ENCODE results near the gene SCN1B. TPM values are rescaled to one million over a fixed set of nuclear protein-coding genes. Genes with fewer than 3 reads are reported as not detected.

Gene SCN1B
- total and polyA plus RNA-seq, 10 of the 15 experiments (the other 5 are each of a cell fraction or from before 2014, with no cell fraction given): 0.04 to 0.54 (median 0.11) TPM; not detected in 3

DNA sequence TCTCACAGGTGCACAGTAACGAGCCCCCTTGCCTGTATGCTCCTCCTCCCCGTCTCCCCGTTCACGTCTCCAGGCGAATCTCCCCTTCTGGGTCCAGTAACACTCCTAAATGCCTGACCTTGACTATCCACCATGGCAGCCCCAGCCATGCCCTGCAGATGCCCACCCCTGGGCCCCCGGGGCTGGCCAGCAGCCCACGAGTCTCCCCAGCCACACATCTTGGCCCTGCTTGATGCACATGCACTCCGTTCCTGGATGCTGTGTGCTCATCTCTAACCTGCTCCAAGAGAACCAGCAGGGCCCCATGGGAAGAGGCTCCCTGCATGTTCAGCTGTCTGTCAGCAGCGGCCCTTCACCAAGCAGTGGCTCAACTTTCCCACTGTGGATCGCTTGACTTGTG is 43.2 kb downstream of the SCN1B start (continued):
- no peak for TF ChIP-seq ZBTB4 (CRISPR knock-in tag; IDR thresholded peaks at IDR 0.05)
- TF ChIP-seq E2F8 (IDR thresholded peaks at IDR 0.05; ENCODE audit: low read depth, partially characterized antibody): no peak
- TF ChIP-seq STAT1 (conservative IDR thresholded peaks at IDR 0.05): no peak
- no peak for TF ChIP-seq JUNB (IDR thresholded peaks at IDR 0.05)

GRCh38 chr19:35073941-35074340 is 43.7 kb downstream of the SCN1B start:
- intact Hi-C loops (cut with micrococcal nuclease; ENCODE audit: unreplicated experiment): no loop called here
- no TSS peak for BruUV-seq (replicated peaks)
- TF ChIP-seq JUNB (IDR thresholded peaks at IDR 0.05): no peak
- no peak for TF ChIP-seq CREB1 (IDR thresholded peaks at IDR 0.05; ENCODE audit: low read depth)
- no peak for TF ChIP-seq EGR1 (IDR thresholded peaks at IDR 0.05; ENCODE audit: borderline replicate concordance in 1 of 2, low read depth in 2 of 2, low read length in 2 of 2)
- TF ChIP-seq NR2F1 (conservative IDR thresholded peaks at IDR 0.05): no peak
- no peak for TF ChIP-seq TCF7 (IDR thresholded peaks at IDR 0.05; ENCODE audit: borderline replicate concordance)
- no peak for TF ChIP-seq CUX1 (IDR thresholded peaks at IDR 0.05; ENCODE audit: insufficient replicate concordance, low read depth, low read length)
- TF ChIP-seq CHD4 (IDR thresholded peaks at IDR 0.05): no peak

More at GRCh38 chr19:35073941-35074340, 43.7 kb downstream of the SCN1B start:
- H3K27me3 ChIP-seq (replicated peaks in 1 of 2; ENCODE audit: control insufficient read depth in 2 of 2, insufficient read depth in 2 of 2, low read length in 1 of 2): peaks cover 0 to 1% of the 10 kb centered on the region in 2 experiments; a peak in 1 of 4 replicates
- 12% methylated on average over 8 of the region's 8 CpGs for WGBS (ENCODE audit: insufficient coverage, insufficient replicate concordance, low lambda C conversion rate, missing lambda C conversion rate)
- H3K9me3 ChIP-seq (replicated peaks; ENCODE audit: control insufficient read depth, insufficient read depth, low read length): no peaks in the 10 kb centered on the region; the same call in 2 of the 3 replicates
- no peak overlapping the region for H3K27ac ChIP-seq (ENCODE audit: control insufficient read depth, insufficient read depth)
- no peak overlapping the region for H3K4me3 ChIP-seq
- H3K9ac ChIP-seq (ENCODE audit: control insufficient read depth, insufficient read depth, low read length): no peak overlapping the region
- H3K4me2 ChIP-seq (ENCODE audit: control insufficient read depth, insufficient read depth): no peak overlapping the region
- no peak overlapping the region for H2AFZ ChIP-seq (ENCODE audit: control insufficient read depth, low read depth, low read length)
- no peaks in the 10 kb centered on the region for H3K79me2 ChIP-seq (ENCODE audit: control insufficient read depth, insufficient read depth, low read length)
- POLR2A ChIA-PET: no interaction called here
- CTCF ChIA-PET: no interaction called here
- no peaks in the 10 kb centered on the region for H4K20me1 ChIP-seq (ENCODE audit: control insufficient read depth, insufficient read depth)
- RAD21 ChIA-PET (ENCODE audit: unreplicated experiment): no interaction called here
- no peak for FAIRE-seq
- ATAC-seq: no peak
- in situ Hi-C loops (cut with MboI): no loop called here
- SMC1A ChIA-PET (ENCODE audit: uncharacterized antibody, unreplicated experiment): interaction anchor here (0.6 kb wide), 1 partner anchor 67 kb away, joined by 5 read pairs; no protein-coding TSS in a partner anchor
- no peaks in the 10 kb centered on the region for H3K36me3 ChIP-seq (ENCODE audit: control insufficient read depth in 2 of 2, insufficient read depth in 2 of 2, low read length in 1 of 2)
- no peaks in the 10 kb centered on the region for H3K4me1 ChIP-seq (ENCODE audit: control insufficient read depth, insufficient read depth, low read length)
- DNase-seq (ENCODE audit: low read depth, low spot score): no peak
